ENCODE data around the gene SLC25A53.

The SLC25A53 gene

DNA sequence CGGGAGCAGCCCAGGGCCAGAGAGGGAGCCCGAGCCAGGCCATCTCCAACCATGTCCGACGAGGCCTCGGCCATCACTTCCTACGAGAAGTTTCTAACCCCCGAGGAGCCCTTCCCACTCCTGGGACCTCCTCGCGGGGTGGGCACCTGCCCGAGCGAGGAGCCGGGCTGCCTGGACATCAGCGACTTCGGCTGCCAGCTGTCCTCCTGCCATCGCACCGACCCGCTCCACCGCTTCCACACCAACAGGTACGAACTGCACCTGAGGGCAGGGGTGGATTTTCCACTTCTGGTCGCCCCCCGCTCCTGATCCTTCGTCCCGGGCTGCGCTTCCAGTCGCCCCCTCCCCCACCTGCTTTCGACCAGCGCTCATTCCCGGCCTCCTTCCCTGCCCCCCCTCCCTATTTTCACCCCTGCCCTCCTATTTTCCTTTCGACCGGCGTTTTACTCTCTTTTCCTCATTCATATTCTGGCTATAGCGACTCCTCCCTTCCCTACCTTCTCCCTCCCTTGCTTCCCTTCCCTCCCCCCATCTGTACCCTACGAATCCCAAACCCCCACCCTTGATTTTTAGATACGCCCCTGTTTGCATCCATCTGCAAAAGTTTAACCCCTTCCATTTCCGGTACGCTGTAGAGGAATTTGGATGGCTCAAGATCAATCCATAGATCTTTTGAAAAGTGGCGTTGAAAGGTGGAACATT, 10.1 kb upstream of the SLC25A53 start (continued):
- TF ChIP-seq ZNF155 (tag by site-specific recombination; IDR thresholded peaks at IDR 0.05): no peak
- TF ChIP-seq ZNF184 (tag by site-specific recombination; IDR thresholded peaks at IDR 0.05): no peak
- TF ChIP-seq ZNF510 (tag by site-specific recombination; IDR thresholded peaks at IDR 0.05; ENCODE audit: insufficient replicate concordance): no peak
- TF ChIP-seq ZNF280D (tag by site-specific recombination; IDR thresholded peaks at IDR 0.05): no peak
- no peak for TF ChIP-seq ZNF548 (tag by site-specific recombination; IDR thresholded peaks at IDR 0.05)
- TF ChIP-seq, protein P1, sequence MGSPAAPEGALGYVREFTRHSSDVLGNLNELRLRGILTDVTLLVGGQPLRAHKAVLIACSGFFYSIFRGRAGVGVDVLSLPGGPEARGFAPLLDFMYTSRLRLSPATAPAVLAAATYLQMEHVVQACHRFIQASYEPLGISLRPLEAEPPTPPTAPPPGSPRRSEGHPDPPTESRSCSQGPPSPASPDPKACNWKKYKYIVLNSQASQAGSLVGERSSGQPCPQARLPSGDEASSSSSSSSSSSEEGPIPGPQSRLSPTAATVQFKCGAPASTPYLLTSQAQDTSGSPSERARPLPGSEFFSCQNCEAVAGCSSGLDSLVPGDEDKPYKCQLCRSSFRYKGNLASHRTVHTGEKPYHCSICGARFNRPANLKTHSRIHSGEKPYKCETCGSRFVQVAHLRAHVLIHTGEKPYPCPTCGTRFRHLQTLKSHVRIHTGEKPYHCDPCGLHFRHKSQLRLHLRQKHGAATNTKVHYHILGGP (tag by site-specific recombination; IDR thresholded peaks at IDR 0.05): no peak
- TF ChIP-seq ZNF660 (tag by site-specific recombination; IDR thresholded peaks at IDR 0.05): no peak
- TF ChIP-seq ZNF639 (tag by site-specific recombination; IDR thresholded peaks at IDR 0.05): no peak
- 0 out of 2 replicates have a peak, but pooled peaks have one; percentile 23 for TF ChIP-seq MYNN (tag by site-specific recombination; IDR thresholded peaks at IDR 0.05; ENCODE audit: borderline replicate concordance)
- no peak for TF ChIP-seq ZNF768 (tag by site-specific recombination; IDR thresholded peaks at IDR 0.05)
- TF ChIP-seq GLIS2 (tag by site-specific recombination; IDR thresholded peaks at IDR 0.05): peak; percentile 42; the same call in 1 of the 2 replicates
- TF ChIP-seq ZNF621 (tag by site-specific recombination; IDR thresholded peaks at IDR 0.05): no peak
- no peak for TF ChIP-seq HOXC10 (CRISPR knock-in tag; IDR thresholded peaks at IDR 0.05)
- no peak for TF ChIP-seq ZNF214 (tag by site-specific recombination; IDR thresholded peaks at IDR 0.05; ENCODE audit: borderline replicate concordance)
- TF ChIP-seq ZNF654 (tag by site-specific recombination; IDR thresholded peaks at IDR 0.05; ENCODE audit: low read depth): no peak
- no peak for TF ChIP-seq ZNF707 (tag by site-specific recombination; IDR thresholded peaks at IDR 0.05)
- TF ChIP-seq ZNF76 (tag by site-specific recombination; IDR thresholded peaks at IDR 0.05; ENCODE audit: borderline replicate concordance, low read depth): 0 out of 2 replicates have a peak, but pooled peaks have one; percentile 26
- TF ChIP-seq ZNF530 (tag by site-specific recombination; IDR thresholded peaks at IDR 0.05; ENCODE audit: low read depth): no peak
- no peak for TF ChIP-seq ZNF404 (tag by site-specific recombination; IDR thresholded peaks at IDR 0.05)
- no peak for TF ChIP-seq ZNF148 (tag by site-specific recombination; IDR thresholded peaks at IDR 0.05; ENCODE audit: borderline replicate concordance)
- no peak for TF ChIP-seq ZSCAN16 (tag by site-specific recombination; IDR thresholded peaks at IDR 0.05)
- TF ChIP-seq ZNF747 (tag by site-specific recombination; IDR thresholded peaks at IDR 0.05): no peak
- TF ChIP-seq, protein P2, sequence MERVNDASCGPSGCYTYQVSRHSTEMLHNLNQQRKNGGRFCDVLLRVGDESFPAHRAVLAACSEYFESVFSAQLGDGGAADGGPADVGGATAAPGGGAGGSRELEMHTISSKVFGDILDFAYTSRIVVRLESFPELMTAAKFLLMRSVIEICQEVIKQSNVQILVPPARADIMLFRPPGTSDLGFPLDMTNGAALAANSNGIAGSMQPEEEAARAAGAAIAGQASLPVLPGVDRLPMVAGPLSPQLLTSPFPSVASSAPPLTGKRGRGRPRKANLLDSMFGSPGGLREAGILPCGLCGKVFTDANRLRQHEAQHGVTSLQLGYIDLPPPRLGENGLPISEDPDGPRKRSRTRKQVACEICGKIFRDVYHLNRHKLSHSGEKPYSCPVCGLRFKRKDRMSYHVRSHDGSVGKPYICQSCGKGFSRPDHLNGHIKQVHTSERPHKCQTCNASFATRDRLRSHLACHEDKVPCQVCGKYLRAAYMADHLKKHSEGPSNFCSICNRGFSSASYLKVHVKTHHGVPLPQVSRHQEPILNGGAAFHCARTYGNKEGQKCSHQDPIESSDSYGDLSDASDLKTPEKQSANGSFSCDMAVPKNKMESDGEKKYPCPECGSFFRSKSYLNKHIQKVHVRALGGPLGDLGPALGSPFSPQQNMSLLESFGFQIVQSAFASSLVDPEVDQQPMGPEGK (tag by site-specific recombination; IDR thresholded peaks at IDR 0.05): peak; percentile 69; the same call in 1 of the 2 replicates
- TF ChIP-seq ZNF16 (tag by site-specific recombination; IDR thresholded peaks at IDR 0.05; ENCODE audit: low read depth): no peak
- TF ChIP-seq ZNF248 (tag by site-specific recombination; IDR thresholded peaks at IDR 0.05): no peak
- TF ChIP-seq ZNF677 (tag by site-specific recombination; IDR thresholded peaks at IDR 0.05): no peak
- TF ChIP-seq YY2 (tag by site-specific recombination; IDR thresholded peaks at IDR 0.05): no peak
- no peak for TF ChIP-seq ZNF433 (tag by site-specific recombination; IDR thresholded peaks at IDR 0.05; ENCODE audit: low read depth)
- no peak for TF ChIP-seq GLI4 (tag by site-specific recombination; IDR thresholded peaks at IDR 0.05)

Data from HEK293 (cell line).